Stimulated activated CD4-positive, alpha-beta T cell treated with anti-CD3 and anti-CD28 coated beads, Interleukin-1b, Interleukin-23, amount 100 ng/mL, for 24 hours (primary cell): ENCODE results near the gene ATG7.
"Not testable (repeated sequence)": the region's sequence is repeated elsewhere in the genome, so short reads cannot be mapped to it uniquely, and the experiment has no call there.

Source experiments
- DNase-seq, 4 experiments: peaks; one replicate each; pipeline ENCODE4 v3.0.0-alpha.2; 2020; ENCODE audit warnings: low read depth in 4 of 4, low spot score in 1 of 4

Gene ATG7

DNA sequence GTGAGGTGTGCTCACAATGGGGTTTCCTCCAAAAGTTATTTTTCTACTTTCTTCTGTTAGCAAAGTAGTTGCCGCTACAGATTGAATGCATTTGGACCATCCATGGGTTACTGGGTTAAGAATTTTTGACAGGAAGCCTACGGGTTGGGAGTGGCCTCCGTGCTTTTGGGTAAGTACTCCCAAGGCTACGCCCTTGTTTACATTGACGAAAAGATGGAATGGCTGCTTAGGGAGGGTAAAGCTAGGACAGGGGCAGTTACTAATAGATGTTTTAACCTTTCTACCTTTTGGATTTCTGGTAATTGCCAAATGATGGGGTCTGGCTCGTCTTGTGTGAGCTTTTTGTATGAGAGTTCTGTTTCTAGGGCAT is 20.4 kb upstream of the ATG7 start:
- DNase-seq = no peak

GRCh38 chr3:11254876-11255275 is 17.3 kb upstream of the ATG7 start:
- no peak for DNase-seq

DNA sequence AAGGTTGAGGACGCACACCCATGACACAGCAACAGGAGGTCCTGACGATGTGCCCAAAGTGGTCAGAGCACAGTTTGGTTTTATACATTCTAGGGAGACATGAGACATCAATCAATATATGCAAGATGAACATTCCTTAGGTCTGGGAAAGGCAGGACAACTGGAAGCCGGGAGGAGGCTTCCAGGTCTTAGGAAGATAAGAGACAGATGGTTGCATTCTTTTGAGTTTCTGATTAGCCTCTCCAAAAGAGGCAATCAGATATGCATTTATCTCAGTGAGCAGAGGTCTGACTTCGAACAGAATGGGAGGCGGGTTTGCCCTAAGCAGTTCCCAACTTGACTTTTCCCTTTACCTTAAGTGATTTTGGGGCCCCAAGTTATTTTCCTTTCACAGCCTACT is 16.7 kb upstream of the ATG7 start:
- DNase-seq = not testable (repeated sequence)

DNA sequence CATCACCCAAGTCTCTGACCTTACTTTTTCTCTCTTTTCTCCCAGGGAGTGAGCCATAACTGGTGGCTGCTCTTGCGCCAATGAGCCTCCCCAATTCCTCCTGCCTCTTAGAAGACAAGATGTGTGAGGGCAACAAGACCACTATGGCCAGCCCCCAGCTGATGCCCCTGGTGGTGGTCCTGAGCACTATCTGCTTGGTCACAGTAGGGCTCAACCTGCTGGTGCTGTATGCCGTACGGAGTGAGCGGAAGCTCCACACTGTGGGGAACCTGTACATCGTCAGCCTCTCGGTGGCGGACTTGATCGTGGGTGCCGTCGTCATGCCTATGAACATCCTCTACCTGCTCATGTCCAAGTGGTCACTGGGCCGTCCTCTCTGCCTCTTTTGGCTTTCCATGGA is 13.2 kb upstream of the ATG7 start:
- no peak for DNase-seq

DNA sequence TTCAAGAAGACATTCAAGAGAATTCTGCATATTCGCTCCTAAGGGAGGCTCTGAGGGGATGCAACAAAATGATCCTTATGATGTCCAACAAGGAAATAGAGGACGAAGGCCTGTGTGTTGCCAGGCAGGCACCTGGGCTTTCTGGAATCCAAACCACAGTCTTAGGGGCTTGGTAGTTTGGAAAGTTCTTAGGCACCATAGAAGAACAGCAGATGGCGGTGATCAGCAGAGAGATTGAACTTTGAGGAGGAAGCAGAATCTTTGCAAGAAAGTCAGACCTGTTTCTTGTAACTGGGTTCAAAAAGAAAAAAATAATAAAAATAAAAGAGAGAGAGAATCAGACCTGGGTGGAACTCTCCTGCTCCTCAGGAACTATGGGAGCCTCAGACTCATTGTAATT is 11.7 kb upstream of the ATG7 start:
- no peak for DNase-seq

DNA sequence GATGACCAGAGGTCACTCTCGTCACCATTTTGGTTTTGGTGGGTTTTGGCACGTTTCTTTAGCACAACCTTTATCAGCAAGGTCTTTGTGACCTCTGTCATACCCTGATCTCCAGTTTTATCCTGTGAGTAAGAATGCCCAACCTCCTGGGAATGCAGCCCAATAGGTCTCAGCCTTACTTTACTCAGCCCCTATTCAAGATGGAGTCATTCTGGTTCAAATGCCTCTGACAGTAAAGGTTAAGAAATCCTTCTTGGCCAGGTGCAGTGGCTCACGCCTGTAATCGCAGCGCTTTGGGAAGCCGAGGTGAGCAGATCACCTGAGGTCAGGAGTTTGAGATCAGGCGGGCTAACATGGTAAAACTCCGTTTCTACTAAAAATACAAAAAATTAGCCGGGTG is 3.2 kb upstream of the ATG7 start:
- no peak for DNase-seq

DNA sequence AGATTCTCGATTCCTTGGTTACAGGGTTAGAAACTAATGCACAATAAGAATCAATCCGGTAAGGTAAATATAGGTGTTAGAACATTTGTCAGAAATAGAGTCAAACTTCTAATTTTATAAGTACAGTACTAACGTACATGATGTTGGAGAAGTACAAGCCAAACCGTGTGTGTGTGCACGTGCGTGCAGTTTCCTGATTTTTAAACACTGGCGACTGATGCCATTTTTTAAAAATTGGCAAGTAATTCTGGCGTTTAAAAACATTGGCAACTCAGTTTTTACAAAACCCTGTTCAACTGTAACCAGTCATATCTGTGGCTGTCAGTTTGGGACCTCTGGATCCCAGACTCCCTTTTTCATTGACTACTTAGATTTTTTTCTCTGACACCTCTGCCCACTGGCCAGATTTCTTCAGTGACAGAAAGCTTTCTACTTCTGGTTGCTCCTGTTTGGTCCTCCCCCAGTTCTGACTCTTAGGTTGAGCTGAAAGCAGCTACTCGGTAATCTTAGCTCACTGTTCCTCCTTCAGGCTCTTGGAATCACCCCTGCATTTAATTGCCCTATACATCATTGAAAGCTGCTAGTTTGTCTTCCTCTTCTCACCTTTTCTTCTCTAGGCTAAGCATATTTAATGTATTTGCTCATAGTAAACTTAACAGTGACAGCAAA is 843 bp downstream of the ATG7 start:
- no peak for DNase-seq

GRCh38 chr3:11273891-11274291 is 1.7 kb downstream of the ATG7 start:
- no peak for DNase-seq

DNA sequence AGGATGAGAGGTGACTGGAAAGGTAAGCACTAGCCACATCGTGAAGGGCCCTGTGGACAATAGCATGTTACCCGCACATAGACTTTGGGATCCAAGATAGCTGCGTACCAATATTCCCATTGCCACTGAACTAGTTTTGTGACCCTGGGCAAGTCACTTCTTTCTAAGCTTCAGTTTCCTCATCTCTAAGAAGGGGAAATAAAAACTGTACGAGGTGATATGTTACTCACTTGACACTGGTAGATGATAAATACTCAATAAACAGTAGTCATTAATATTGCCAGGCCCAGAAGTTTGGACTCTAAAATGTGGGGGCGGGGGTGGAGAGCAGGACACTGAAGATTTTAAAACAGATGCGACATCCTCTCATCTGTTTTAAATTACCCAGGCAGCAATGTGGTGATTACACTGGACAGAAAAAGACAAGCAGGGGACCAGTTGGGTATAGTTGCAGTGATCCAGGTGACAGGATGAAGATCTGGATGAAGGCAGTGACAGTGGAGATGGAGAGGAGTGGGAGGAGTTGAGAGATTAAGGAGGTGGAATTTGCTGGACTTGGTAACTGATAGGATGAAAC is 2.5 kb downstream of the ATG7 start:
- no peak for DNase-seq

- no peak for DNase-seq
Measured at GRCh38 chr3:11275926-11276325, 3.7 kb downstream of the ATG7 start.

GRCh38 chr3:11276901-11277300 is 4.7 kb downstream of the ATG7 start:
- no peak for DNase-seq

GRCh38 chr3:11282250-11283138 is 10.3 kb downstream of the ATG7 start:
- DNase-seq = no peak

GRCh38 chr3:11283139-11283475 is 10.9 kb downstream of the ATG7 start:
- DNase-seq = no peak

DNA sequence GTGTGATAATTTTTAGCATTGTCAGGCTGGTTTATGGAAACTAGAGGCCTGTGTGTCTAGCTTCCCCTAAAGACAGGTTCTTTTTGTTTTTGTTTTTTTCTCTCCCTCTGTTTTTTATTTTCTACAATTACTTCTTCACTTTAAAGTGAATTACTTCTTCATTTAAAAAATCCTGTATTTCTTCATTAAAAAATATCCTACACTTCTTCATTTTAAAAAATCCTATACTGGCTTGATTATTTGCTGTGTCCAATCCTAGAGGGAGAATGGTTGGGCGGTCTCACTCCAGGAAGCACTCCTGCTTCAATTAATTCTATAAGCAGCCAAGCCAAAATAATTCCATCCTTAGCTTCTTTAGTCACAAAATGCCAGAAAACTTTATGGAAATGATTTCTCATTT is 11.8 kb downstream of the ATG7 start:
- no peak for DNase-seq

- DNase-seq = no peak
Measured at GRCh38 chr3:11285471-11285870, 13.3 kb downstream of the ATG7 start.

- DNase-seq = no peak
Measured at GRCh38 chr3:11287404-11287803, 15.2 kb downstream of the ATG7 start.

DNA sequence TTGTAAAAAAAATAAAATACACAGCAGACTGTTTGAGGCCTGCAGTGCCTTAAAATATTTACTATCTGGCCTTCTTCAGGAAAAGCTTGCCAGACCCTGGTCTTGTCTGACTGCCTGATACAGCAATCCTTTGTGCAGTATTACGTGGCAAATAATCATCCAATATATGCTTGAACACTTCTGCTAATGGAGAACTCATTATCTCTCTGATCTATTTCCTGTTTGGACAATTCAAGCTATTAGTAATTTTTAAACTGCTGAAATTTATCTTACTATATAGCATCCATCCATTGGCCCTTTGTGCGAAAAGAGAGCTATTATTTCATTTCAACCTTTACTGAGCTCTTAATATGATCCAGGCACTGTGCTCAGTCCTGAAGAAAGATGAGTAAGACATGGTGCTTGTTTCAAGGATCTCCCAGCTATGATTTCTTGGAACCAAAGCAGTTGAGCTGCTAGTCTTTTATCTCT is 15.9 kb downstream of the ATG7 start:
- no peak for DNase-seq

DNA sequence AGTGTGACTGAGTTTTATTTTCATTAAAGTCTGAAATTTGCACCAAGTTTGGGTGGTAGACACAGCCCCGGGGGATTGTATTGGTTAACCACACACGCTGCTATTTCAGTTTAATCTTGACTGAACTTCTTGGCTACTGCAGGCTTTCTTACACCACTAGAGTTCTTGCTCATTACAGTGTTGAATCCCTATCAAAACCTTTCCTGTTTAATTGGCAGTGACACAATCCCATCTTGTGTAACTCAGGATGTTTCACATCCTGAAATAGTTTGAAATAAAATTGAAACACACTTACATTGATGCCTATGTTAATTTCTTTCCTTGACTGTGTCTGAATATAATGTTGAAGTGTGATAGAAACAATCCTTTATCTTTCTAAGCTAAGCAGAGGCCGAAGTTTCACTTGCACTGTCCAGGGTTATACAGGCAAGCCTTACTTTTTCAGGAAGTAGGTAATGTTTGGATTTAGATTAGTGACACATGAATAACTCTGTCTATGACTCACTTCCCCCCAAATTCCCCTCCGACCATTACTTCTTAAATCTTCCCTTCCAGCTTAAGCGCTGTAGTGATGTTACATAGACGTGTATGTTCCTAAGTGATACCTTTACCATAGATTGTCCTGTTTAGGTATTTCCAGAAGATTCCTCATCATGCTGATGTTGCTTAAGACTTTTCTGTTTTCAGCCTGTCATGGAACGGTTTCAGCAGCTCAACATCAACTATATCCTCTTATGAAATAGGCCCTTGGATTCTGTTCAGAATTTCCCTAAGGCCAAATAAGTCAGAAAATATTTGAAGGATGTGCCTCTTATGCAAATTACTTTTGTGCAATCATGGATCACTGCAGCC is 16.8 kb downstream of the ATG7 start:
- no peak for DNase-seq

DNA sequence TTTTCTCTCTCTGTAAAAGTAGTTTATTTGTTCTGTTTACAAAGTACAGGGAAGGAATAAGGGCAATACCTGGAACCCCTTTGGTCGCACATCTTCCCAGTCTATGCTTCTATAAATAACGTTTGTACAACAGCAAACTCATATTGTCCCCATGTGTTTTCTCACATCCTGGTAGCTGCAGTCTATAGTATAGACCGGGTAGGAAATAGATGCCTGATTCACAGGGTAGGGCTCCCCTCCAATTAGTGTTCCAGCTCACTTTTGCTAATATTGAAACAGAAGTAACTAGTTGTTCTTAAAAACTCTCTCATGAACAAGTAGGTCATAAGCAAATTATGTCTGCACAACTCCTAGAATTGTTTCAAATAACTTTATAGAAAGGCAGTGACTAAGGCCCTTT is 17.7 kb downstream of the ATG7 start:
- no peak for DNase-seq

- no peak for DNase-seq
Measured at GRCh38 chr3:11290743-11291680, 18.8 kb downstream of the ATG7 start.
